Astrocyte of the cerebellum (primary cell): ENCODE data around the gene CD69.

ENCODE experiments used
- DNase-seq: peaks from one replicate; pipeline ENCODE4 v3.0.0-alpha.2; 2011; ENCODE audit warnings: low read depth
- H3K4me3 ChIP-seq: 2 replicates; pipeline ENCODE4 v1.5.1; 2011; ENCODE audit warnings: mild to moderate bottlenecking, low read depth, low read length, moderate library complexity
- CTCF ChIP-seq: IDR thresholded peaks from 2 replicates; pipeline ENCODE4 v1.5.1; 2012; ENCODE audit warnings: low read length, low read depth, moderate library complexity, mild to moderate bottlenecking; ENCODE audit errors: missing control alignments
- in situ Hi-C: cut with HindIII; loops from 2 replicates; pipeline ENCODE4 v1.10.0; 2017; ENCODE audit warnings: low sequenced_read_pairs

Gene CD69

DNA sequence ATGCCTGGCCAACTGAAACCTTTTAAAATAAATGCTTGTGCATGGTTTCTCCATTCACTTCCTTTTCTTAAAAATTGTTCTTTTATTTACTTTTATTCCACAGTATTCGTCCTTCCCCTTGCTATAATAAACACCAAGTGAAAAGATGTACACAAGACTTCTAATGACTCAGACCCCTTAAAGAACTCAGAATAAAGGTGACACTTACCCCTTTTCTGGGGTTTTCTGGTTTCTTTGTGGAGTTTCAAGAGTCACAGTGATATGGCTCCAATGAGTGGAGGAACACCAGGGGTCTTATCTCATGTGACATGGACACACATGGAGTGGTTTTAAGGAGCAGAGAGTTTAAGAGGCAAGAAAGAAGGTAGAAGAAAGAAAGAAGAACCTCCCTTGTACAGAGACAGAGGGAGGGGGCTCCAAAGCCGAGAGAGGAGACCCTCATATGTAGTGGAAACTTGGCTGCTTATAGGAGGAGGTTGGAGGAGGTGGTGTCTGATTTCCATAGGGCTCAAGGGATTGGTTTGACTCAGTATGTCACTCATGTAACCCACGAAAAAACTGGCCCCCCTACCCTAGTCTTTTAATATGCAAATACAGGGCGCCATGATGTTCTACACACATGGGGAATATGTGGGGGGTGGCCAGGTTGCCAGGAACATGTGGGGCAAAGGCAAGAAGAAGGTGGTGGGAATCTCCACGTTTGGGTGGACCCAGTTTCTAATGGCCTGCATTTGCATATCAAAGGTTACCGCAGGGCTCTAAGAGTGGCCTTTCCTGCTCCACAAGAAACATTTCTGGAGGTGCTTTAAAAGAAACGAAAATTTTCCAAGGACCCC, 22.1 kb upstream of the CD69 start:
- no peak for DNase-seq
- no peak overlapping the region for H3K4me3 ChIP-seq
- in situ Hi-C loops, result no loop called here
- TF ChIP-seq CTCF, result no peak

- no peak for DNase-seq
- in situ Hi-C loops, result no loop called here
- TF ChIP-seq CTCF, result no peak
- no peak overlapping the region for H3K4me3 ChIP-seq
Measured at GRCh38 chr12:9781360-9781759, 20.7 kb upstream of the CD69 start.

- H3K4me3 ChIP-seq, result no peak overlapping the region
- TF ChIP-seq CTCF, result no peak
- in situ Hi-C loops, result no loop called here
- no peak for DNase-seq
Measured at GRCh38 chr12:9779209-9779608, 18.5 kb upstream of the CD69 start.

DNA sequence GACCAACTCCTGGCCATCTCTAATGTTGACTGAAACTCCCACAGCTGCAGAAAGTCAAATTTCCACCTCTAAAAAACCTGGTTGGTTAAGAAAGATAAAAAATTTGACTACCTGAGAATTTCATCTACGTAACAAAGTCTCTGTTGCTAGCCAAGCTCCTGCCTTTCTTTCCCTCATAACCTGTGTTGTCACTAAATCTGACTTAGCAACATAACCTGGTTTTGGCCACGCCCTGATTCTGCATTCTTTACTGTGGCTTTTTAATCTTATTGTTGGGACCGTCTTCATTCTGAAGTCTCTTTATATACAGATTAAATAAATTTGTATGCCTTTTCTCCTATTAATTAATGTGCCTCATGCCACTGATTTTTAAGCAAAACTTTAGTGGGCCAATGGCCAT, 16.1 kb upstream of the CD69 start:
- H3K4me3 ChIP-seq, result no peak overlapping the region
- TF ChIP-seq CTCF, result no peak
- no peak for DNase-seq
- in situ Hi-C loops, result no loop called here

DNA sequence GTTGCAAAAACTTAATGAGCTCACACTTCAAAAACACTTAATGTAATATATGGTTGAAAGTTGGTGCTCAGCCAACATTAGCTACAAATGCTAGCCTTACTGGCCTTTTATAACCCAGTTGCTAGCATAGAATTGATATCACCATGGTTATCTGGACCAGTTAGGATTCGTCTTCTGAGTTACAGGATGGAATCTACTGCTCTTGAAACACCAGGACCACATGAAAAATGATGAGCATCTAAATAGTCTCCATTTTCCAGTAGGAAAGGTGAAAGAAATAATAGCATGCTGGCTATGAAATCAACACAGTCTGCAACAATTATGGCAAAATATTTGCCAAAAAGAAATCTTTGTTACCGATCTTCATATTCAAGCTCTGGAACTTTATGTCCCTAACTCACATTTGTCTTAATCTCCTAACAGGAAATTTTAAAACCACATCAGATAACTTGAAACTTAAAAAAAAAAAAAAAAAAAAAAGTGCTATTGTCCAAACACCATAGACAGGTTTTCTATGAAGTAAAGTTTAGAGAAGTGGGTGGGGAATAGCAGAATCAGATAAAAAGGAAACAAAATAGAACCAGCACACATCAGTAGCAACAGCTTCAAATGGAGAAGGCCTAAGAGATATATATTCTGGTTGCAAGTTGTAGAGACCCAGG, 12.6 kb upstream of the CD69 start:
- DNase-seq, result no peak
- no peak overlapping the region for H3K4me3 ChIP-seq
- in situ Hi-C loops, result no loop called here
- TF ChIP-seq CTCF, result no peak

- in situ Hi-C loops, result no loop called here
- no peak overlapping the region for H3K4me3 ChIP-seq
- TF ChIP-seq CTCF, result no peak
- no peak for DNase-seq
Measured at GRCh38 chr12:9763025-9763424, 2.3 kb upstream of the CD69 start.
